GM04504 (cell line): ENCODE results near the gene LRBA.

ENCODE experiments used
- DNase-seq: peaks from one replicate; pipeline ENCODE4 v3.0.0-alpha.2; 2012; ENCODE audit warnings: low read depth

Gene LRBA

DNA sequence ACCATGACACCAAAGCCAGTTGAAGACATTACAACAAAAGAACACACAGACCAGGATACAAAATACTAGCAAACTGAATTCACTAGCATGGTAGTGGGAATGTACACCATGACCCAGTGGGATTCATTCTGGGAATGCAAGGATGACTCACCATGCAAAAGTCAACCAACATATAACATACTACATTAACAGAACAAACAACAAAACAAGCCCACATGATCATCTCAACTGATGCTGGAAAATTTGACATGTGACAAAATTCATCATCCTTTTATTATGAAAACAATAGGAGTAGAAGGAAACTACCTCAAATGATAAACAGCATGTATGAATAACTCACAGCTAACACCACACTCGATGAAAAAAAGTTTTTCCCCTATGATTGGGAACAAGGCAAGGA is 746.6 kb downstream of the LRBA start:
- DNase-seq: no peak

DNA sequence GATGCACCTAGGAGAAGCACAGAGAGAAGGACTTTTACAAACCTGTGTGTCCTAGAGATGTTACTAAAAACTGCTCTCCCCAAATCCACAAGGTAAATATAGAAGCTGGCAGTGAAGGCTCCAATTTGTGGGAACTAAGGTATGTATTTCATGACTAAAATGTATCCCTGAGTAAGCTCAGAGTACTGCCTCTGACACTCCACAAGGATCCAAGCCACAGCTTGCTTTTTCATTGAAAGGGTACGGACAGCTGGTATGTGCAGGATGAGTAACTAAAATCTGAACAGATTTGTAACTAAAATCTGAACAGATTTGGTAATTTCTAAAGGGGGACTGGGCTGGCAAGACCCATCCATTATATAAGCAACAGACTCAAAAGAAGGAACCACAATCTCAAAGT is 749.3 kb downstream of the LRBA start:
- no peak for DNase-seq

DNA sequence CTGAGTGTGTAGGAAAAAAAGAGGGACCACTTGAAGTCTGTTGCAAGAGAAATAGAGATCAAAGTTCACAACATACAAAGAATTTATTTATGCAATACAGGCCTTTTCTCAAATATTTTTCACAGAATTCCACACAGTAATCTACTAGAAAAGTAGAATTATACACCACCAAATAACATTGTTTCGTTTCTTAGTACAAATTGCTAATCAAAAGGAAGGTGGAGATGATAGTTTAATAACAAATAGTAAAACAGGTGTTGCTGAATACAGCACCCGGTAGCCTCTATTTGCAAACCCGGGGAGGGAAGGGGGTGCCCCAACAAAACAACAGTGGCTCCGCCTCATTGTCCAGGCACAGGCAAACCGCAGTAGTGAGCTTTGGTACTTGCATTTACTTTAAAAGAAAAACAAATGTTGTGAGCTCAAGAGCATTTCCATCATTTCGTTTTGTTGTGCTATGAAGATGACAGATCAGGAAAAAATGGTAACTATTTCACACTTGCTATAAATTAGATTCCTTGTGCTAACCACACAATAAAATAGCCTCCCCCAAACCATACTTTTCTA is 750.4 kb downstream of the LRBA start:
- DNase-seq: no peak

DNA sequence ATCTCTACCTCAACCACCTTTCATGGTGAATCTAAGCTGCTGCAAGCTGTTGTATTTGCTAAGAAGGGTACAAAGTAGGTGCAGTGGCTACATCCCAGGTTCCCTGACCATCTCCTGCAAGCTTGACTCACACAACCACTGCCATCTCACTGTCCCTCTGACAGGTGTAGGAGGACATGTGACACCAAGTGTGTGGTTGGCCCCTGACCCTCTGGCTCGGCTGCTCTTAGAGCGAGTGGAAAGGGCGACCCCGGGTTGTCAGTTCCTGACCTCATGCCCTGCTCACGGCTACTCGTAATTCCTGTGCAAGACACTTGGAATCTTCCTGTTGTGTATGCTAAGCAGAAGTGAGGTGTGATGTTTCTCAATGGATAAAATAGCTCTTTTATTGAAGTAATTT is 752.5 kb downstream of the LRBA start:
- no peak for DNase-seq

DNA sequence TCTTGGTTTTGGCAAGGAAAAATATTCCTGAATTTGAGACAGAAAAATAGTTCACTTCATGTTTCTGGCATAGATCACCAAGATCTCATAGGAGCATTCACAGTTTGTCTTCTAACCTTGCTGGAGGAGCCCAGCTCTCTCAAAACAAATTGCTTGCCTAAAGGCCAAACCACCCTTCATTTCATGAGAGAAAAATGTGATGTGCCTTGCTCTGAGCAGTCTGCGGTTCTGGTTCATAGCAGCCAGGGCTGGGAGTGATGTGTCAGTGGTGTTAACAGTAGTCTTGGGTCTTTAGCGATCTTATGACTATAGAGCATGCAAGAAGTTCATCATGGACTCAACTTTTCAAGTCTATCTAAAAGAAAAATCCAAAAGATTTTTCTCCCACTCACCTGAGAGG is 753.5 kb downstream of the LRBA start:
- no peak for DNase-seq

DNA sequence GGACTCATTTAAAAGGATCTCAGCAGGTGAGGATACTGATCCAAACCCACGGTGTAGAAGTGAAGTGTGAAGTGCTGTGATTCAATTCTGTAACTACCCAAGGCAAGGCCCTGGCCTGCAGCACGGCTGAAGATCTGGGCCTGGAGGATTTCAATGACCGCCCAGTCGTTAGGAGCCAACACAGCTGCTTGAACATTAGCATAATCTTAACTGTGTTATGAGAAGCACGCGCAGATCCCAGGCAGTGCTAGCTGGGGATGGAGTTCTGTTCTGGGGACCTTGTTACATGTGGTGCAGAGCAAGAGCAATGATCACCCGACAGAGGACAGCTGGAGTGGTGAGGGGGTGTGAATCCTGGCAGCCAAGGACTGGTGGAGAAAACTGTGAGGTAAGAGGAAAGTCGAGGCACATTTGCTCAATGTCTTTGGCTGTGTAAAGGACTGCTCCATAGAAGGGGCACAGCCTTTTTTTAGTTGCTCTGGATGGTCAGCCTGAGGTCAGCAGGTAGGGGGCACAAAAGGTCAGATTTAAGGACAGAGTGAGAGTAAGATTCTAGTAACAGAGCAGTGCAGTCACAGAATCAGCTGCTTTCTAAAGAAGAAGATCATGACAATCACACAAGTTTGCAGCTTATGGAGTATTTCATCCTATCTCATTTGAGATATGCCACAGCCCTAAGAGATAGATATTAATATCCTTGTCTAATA is 755.1 kb downstream of the LRBA start:
- no peak for DNase-seq

DNA sequence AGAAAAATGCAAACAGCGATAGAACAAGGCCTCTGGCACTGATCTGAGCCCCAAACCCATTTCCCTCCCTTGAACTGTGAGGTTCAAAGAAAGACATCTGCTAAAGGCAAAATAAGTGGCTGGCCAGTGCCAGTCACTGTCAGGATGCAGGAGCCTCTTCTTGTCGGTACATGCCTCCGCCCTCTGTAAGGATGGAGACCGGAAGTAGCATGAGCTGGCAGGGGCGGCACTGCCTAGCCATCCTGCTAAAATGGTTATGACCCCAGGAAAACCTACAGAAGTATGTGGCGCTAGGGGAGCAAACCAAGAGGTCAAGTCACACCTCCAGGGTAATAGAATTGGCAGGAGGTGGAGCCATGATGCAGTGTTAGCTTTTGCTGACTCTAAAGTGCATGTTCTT is 756.5 kb downstream of the LRBA start:
- no peak for DNase-seq

DNA sequence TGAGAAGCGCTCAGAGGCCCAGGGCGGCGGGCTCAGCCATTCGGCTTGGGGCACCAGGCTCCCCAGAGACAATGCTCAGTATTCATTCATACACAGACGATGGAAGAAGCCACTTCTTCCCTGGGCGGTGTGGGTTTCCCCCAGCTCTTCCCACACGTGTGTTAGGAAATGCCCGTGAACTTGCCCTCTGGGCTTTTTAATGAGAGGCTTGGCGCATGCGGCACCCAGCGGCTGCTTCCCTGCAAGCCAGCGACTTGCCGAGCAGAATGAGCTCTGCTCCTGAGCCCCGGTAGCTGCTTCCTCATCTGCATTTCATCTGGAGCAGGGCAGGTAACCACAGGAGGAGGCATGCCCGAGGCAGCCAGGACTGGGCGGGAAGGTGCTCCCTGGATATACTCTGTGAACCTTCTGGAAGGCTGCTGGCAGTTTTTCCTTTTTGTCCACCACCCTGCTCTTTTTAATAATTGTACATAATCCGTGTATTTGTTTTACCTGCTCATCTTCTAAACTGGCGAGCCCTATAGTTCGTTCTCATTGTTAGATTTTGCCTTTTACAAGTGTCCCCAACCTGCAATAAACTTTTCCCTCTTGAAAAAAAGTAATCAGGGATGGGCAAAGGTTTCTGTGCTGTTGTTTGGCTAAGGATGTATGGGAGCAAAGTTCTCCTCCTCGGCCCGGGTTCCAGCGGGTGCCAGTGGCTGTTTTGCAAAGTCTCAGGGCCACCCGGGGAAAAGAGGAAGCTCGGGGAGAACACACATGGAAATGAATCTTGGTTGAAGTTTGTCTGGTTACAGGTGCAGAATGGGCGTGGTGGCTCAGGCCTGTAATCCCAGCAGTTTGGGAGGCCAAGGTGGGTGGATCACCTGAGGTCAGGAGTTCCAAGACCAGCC is 758.0 kb downstream of the LRBA start:
- no peak for DNase-seq

DNA sequence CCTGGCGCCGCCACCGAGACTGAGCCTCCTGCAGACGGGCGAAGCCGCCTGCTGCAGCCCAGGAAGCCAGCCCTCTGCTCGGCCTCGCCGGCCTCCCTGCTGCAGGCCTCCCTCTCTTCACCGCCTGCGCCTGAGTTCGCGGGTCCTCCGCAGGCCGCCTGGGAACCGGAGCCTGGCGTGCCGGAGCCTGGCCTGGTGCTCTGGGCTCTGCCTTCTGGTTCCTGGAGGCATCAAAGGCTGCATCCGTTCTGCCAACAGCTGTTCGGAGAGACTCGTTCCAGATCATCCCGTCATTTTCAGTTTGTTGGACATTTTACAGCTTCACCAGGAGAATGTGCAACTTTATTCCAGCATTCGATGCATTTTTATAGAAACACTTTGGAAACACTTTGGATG is 758.9 kb downstream of the LRBA start:
- no peak for DNase-seq

DNA sequence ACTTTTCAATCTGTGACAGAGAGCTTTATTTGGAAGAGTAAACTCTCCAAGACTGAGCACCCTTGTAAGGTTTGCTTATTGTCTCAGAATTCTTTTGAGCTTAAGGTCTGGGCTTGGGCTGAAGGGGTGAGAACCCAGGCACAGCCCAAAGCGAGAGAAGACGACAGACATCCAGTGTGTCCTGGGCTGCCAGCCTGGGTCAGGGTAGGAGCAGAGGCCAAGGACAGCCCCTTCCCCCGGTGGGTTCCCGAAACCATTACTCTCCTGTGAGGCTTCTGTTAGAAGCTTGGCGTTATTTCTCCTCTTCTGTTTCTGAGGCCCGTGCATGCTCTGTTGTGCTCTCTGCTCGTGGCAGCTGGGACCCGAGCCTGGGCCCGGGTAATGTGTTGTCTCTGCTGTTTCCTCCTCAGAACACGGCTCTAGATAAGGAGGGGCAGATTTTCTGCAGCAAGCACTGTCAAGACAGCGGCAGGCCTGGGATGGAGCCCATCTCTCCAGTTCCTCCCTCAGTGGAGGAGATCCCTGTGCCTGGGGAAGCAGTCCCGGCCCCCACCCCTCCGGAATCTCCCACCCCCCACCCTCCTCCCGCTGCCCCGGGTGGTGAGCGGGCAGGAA is 759.4 kb downstream of the LRBA start:
- DNase-seq: no peak

DNA sequence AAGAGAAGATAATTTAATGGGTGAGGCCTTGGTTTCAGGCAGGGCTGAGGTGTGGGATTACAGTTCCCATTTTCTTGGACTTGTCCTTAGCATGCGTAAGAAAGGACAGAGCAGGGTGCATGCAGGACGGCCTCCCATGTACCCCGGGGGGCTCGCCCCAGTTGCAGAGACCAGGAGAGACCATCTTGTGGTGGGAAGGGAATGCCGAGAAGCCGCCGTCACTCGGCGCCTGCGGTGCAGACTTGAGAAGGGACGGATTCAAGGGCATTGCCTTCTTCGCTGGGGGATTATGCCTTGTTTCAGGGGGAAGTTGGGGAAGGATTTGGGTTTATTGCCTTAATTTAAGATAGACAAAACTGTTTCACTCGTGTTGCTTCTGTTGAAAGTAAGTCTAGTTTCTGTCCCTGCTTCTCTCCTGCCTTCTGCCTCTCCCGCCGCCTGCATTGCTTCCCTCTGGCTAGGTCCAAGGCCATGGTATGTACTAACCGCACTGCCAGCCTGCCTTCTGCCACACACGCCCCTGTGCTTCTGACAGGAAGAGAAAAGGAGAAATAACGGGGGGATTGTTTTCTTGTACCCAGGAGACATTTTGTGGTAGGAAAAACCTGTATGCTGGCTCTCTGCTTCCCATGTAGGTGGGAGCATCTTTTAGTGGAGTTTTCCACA is 761.0 kb downstream of the LRBA start:
- no peak for DNase-seq

DNA sequence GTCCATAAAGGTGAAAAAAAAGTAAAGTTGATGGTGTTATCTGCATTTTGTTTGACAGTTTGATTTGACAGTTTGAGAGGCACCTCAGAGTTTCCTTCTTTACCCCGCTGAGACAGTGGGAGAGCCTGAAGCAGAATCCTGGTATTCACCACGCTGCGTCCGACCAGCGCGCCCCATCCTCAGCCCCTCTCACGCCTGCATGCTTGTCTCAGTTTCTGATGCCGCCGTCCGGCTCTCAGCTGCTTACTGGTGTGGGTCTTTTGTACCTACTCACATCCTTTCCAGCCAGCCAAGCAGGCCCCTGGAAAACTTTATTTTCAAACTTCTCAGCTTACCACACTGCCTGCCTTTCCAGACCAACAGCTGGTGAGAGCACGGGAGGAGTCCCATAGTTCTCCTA is 761.7 kb downstream of the LRBA start:
- DNase-seq: no peak

DNA sequence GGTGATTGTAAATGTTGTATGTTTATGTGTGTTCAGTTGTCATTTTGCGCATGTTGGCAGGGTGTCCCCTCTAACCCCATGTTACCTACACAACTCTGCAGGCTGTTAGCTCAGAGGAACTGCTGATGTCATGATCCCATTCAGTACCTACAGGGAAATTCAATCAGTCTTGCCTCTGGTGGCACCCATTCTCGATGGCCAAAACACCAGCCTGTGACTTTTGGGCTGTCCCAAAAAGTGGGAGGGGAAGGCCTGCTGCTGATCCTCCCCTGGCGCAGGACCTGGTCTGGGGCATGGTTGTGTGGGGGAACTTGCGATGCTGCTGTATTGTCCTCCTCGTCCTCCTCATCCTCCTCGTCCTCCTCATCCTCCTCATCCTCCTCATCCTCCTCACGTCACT is 762.3 kb downstream of the LRBA start:
- no peak for DNase-seq

DNA sequence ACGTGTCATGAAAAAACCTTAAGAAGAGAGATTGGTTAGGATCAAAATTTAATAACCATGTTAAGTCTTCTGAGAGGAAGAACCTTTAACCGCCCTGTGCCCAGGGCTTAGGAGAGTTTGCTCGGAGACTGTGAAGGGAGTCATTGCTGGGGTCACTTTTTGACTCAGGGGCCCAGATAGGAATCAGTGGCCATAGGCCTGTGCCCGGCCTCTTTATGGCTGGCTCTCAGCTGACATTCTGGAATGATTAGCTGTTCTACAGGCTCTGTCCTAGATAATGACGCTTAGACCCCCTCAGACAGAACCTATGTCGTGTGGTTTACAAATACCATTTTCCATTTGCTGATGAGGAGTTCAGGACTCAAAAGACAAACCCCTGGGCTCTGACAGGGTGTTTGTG is 762.8 kb downstream of the LRBA start:
- no peak for DNase-seq

DNA sequence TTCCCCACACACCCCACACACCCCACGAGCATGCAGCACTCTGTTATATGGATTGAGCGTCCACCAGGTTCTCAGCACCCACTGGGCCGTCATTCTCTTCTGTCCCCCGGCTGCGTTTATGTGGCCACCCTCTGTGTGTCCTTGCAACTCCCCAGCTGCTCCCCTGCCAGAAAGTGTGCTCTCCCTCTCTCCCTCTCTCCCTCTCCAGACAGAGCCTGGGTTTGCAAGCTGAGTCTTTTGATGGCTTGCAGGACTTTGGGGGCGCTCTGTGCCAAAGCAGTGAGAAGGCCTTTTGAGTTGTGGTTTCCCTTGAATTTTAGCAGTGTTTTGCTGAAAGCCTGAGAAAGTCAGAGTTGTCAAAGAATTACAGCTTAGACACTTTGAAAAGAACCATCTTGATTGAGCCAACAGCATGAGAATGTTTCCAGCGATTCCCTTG is 763.3 kb downstream of the LRBA start:
- no peak for DNase-seq

DNA sequence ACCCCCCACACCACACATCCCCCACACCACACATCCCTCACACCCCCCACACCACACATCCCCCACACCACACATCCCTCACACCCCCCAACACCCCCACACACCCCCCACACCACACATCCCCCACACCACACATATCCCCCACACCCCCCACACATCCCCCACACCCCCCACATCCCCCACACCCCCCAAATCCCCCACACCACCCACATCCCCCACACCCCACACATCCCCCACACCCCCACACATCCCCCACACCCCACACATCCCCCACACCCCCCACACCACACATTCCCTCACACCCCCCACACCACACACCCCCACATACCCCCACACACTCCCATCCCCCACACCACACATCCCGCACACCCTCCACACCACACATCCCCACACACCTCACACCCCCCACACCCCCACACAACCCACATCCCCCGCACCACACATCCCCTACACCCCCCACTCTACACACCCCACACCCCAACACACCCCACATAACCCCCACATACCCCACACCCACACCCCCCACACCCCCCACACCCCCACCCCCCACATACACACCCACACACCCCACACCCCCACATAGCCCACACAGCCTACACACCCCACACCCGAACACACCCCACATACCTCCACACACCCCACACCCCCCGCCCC is 764.0 kb downstream of the LRBA start:
- no peak for DNase-seq

DNA sequence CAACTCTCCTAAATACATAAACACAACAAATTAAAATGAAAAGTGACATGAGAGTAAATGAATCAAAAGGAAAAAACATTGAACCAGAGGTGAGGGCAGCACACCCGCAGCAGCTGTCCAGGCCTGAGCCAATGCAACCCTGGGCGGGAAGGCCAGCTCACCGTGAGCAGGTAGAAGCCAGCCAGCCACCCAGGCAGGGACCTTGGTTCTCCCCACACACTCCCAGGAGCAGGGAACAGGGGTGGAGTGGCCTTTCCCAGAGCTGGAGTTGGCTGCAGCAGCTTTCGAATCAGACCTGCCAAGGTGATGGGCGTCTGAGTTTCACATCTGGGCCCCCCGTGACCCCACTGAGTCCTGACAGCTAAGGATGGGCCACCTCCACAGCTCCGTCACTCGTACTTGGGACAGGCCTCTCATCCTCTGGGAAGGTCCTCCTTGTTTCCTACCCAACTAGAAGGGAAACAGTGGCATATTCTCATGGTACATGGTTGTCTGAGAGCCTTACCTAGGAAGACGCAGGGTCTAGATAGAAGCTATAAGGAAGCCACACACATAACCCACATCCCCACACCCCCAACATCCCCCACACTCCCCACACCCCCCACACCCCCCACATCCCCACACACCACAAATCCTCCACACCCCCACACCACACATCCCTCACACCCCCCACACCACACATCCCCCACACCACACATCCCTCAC is 764.6 kb downstream of the LRBA start:
- no peak for DNase-seq

DNA sequence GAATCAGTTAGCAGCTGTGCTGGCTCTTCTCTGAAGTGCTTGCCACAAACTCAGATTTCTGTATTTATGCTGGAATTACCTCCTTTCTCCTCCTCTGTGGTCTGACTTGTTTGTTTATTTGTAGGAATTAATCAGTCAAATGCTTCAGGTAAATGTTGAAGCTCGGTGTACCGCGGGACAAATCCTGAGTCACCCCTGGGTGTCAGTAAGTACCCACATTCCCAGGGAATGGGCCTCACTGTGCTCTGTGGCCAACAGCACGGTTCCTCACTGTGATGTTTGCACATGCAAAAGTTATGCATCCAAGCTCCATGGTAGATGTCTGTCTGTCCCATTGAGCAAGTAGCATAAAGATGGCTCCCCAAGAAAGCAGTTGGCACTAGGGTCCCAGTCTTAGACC is 766.9 kb downstream of the LRBA start:
- DNase-seq: no peak

DNA sequence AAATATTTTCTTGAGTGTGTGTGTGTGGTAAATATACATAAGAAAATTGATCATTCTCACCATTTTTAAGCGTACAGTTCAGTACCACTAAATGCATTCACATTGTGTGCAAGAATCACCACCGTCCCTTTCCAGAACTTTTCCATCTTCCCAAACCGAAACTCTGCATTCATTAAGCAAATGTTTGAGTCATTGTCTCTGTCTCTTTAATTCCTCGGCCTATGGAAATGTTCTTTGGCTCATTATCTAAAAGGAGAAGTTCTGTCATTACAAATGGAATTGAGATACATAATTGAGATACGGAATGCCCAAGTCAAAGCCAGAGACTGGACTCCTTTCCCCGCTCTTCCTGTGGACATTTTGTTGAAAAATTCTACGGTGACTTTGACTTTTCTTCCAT is 767.9 kb downstream of the LRBA start:
- no peak for DNase-seq

DNA sequence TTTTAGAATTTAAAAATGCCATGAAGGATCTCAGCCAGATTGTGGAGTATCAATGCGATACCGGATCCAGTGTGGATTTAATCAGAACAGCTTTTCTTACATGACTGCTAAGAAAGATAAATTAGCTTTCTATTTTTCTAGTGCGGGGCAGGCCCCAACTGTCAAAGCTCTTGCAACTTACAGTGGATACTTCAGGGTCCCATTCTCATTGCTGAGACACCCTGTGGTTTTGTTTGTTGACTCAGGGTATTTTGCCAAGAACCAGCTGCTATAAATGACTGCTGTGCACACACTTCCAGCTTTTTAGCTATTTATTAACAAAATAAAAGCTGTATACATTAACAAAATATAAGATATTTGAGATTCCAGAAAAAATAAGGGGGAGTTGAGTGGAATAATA is 770.5 kb downstream of the LRBA start:
- DNase-seq: no peak

DNA sequence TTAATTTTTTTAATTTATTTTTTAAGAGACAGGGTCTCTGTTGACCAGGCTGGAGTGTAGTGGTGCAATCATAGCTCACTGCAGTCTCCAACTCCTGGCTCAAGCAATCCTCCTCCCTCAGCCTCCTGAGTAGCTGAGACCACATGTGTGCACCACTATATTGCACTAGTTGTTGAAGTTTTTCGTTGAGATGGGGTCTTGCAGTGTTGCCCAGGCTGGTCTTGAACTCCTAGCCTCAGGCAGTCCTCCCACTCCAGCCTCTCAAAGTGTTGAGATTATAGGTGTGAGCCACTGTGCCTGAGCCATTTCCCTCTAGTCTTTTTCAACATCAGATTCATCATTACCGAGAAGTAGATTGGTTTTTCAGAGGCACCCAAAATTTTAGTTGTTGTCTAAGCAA is 771.2 kb downstream of the LRBA start:
- DNase-seq: no peak
